ENCODE measurements around the gene RASA1. TPM values are rescaled to one million over a fixed set of nuclear protein-coding genes. Genes with fewer than 3 reads are reported as not detected.
A peak's percentile ranks its signal among the peaks of the same experiment; 100 is the strongest.

The RASA1 gene
- total and polyA plus RNA-seq, 5 donors from 2014 or later: 6.8 to 37.8 (median 8.6) TPM

DNA sequence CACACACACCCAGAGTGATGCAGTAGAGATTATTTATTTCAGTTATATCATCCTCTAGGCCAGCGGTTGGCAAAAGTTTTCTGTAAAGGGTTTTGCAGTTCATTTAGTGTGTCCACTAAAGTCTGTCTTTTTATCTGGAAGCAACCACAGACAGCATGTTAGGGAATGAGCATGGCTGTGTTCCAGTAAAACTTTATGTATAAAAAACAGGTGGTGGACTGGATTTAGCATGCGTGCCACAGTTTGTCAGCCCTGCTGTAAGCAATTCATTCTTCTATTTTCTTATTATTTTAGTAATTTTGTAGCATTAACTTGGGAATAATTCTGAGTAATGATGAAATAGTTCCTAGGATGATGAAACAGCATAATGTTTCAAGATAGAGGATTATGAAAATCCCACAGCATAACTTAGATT, 93.4 kb downstream of the RASA1 start:
- no peak overlapping the region for H3K4me3 ChIP-seq (ENCODE audit: low read depth, low read length)
- peaks cover 6% of the 10 kb centered on the region for H3K4me1 ChIP-seq (ENCODE audit: control insufficient read depth, insufficient read depth, low read length, poor library complexity, severe bottlenecking)
- no peaks in the 10 kb centered on the region for H3K27me3 ChIP-seq (ENCODE audit: control insufficient read depth, insufficient read depth, low read length)
- H3K27ac ChIP-seq (ENCODE audit: insufficient read depth, low read length, poor library complexity, severe bottlenecking): no peak overlapping the region
- peaks cover 48% of the 10 kb centered on the region for H3K36me3 ChIP-seq (ENCODE audit: control insufficient read depth, insufficient read depth, low read length)
- no peak for DNase-seq
- Mint-ChIP-seq H3K4me3 (no peak overlapping the region), H3K9me3 (peaks cover 0 to 1% (median 0%) of the 10 kb centered on the region in 7 donors), H3K36me3 (peaks cover 21% of the 10 kb centered on the region), H3K27me3 (no peaks in the 10 kb centered on the region), H3K27ac (no peak overlapping the region), H3K4me1 (peaks cover 16 to 38% (median 32%) of the 10 kb centered on the region in 4 donors)
- no peaks in the 10 kb centered on the region for H3K9me3 ChIP-seq (ENCODE audit: control insufficient read depth in 2 of 2, low read length in 2 of 2)
- ATAC-seq (ENCODE audit: low read depth in 2 of 2): no peak

DNA sequence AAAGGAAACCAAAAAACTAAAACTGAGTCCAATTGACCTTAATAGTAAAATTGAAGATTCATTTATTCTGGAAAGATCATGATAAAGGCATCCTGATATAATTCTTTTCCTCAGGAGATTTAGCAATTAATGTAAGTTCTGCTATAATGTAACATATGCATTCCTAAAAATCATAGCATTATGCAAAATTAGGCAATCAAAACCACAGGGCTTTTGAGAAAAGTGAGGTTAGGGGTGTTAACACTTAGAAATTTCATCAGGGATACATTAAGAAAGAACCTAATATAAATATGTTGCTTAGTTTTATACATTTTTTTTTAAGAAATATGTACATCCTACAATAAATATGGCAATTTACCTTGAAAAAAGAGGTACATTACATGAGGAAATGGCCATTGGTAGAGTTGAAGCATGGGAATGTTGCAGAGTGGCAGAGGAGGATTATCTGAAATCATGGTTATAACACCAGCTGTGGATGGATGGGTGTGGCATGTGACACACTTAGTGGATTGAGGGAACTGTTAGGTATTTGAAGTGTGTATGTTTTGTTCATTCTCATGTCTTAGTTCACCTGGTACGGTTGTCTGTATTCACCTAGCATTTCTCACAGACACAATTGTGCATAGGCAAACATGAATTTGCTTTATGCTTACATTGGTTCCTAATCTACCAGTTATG, 94.0 kb downstream of the RASA1 start:
- H3K9me3 ChIP-seq (ENCODE audit: control insufficient read depth in 2 of 2, low read length in 2 of 2): no peaks in the 10 kb centered on the region
- peak overlapping the region in 1 of 3 donors; percentile 21 for H3K27ac Mint-ChIP-seq
- peaks cover 0 to 1% (median 0%) of the 10 kb centered on the region in 7 donors for H3K9me3 Mint-ChIP-seq
- peaks cover 7% of the 10 kb centered on the region for H3K4me1 ChIP-seq (ENCODE audit: control insufficient read depth, insufficient read depth, low read length, poor library complexity, severe bottlenecking)
- peaks cover 22 to 41% (median 36%) of the 10 kb centered on the region in 4 donors for H3K4me1 Mint-ChIP-seq
- H3K4me3 Mint-ChIP-seq: no peak overlapping the region
- peaks cover 24% of the 10 kb centered on the region for H3K36me3 Mint-ChIP-seq
- H3K27me3 Mint-ChIP-seq: no peaks in the 10 kb centered on the region
- DNase-seq (no peak), ATAC-seq (ENCODE audit: low read depth in 2 of 2) (peak in 1 of 2 donors; percentile 52)
- H3K27ac ChIP-seq (ENCODE audit: insufficient read depth, low read length, poor library complexity, severe bottlenecking): no peak overlapping the region
- H3K27me3 ChIP-seq (ENCODE audit: control insufficient read depth, insufficient read depth, low read length): no peaks in the 10 kb centered on the region
- peaks cover 43% of the 10 kb centered on the region for H3K36me3 ChIP-seq (ENCODE audit: control insufficient read depth, insufficient read depth, low read length)
- no peak overlapping the region for H3K4me3 ChIP-seq (ENCODE audit: low read depth, low read length)

DNA sequence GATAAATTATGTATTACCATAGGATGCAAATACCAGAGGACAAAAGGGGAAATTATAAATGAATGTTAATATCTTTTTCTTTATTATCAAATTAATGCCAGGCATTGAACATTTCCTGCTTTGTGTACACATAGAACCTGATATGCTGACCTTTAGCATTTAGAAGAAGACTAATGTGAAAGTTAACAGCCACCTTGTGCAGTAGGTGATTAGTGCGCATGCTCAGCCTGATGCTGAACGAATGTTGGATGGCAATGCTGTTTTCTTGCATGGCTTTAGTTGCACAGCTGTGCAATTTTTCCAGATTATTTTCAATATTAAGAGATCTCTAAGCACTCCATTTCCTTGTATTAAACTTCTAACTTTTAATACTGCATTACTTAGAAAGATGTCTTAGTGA, 99.6 kb downstream of the RASA1 start:
- Histone ChIP-seq H3K27me3 (ENCODE audit: control insufficient read depth, insufficient read depth, low read length) (no peaks in the 10 kb centered on the region), H3K4me3 (ENCODE audit: low read depth, low read length) (no peak overlapping the region), H3K9me3 (ENCODE audit: control insufficient read depth in 2 of 2, low read length in 2 of 2) (no peaks in the 10 kb centered on the region), H3K4me1 (ENCODE audit: control insufficient read depth, insufficient read depth, low read length, poor library complexity, severe bottlenecking) (peaks cover 8% of the 10 kb centered on the region), H3K36me3 (ENCODE audit: control insufficient read depth, insufficient read depth, low read length) (peaks cover 56% of the 10 kb centered on the region), H3K27ac (ENCODE audit: insufficient read depth, low read length, poor library complexity, severe bottlenecking) (no peak overlapping the region)
- H3K36me3 Mint-ChIP-seq: peaks cover 15% of the 10 kb centered on the region
- no peaks in the 10 kb centered on the region for H3K27me3 Mint-ChIP-seq
- H3K9me3 Mint-ChIP-seq: peaks cover 0 to 1% (median 0%) of the 10 kb centered on the region in 7 donors
- H3K4me1 Mint-ChIP-seq: peaks cover 24 to 28% (median 27%) of the 10 kb centered on the region in 4 donors
- H3K4me3 Mint-ChIP-seq: no peak overlapping the region
- ATAC-seq (ENCODE audit: low read depth in 2 of 2) (no peak), DNase-seq (no peak)
- no peak overlapping the region for H3K27ac Mint-ChIP-seq

DNA sequence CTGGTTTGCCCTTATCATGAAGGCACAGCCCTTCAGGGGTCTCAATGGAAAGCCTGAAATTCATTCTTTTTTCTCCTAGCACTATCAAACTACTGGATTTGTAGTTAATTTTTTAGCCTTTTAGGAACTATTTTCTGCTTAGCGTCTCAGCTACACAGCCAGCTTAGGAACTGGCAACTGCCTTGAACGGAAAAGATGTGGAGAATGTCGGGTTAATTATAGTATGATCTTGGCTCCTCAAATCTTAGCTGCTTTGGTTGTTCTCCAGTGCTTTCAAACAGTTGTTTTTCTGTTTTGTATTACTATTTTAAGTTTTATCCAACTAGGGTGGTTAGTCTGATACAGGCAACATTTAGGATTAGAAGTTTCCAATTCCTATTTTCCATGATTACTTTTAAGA, 100.9 kb downstream of the RASA1 start:
- Histone ChIP-seq H3K9me3 (ENCODE audit: control insufficient read depth in 2 of 2, low read length in 2 of 2) (no peaks in the 10 kb centered on the region), H3K4me1 (ENCODE audit: control insufficient read depth, insufficient read depth, low read length, poor library complexity, severe bottlenecking) (peaks cover 8% of the 10 kb centered on the region), H3K4me3 (ENCODE audit: low read depth, low read length) (no peak overlapping the region), H3K27me3 (ENCODE audit: control insufficient read depth, insufficient read depth, low read length) (no peaks in the 10 kb centered on the region), H3K27ac (ENCODE audit: insufficient read depth, low read length, poor library complexity, severe bottlenecking) (no peak overlapping the region), H3K36me3 (ENCODE audit: control insufficient read depth, insufficient read depth, low read length) (peaks cover 55% of the 10 kb centered on the region)
- no peak for ATAC-seq (ENCODE audit: low read depth in 2 of 2)
- peaks cover 22% of the 10 kb centered on the region for H3K36me3 Mint-ChIP-seq
- peaks cover 0 to 2% (median 0%) of the 10 kb centered on the region in 7 donors for H3K9me3 Mint-ChIP-seq
- H3K27ac Mint-ChIP-seq: peak overlapping the region in 2 of 3 donors; percentile 25 to 60
- no peak for DNase-seq
- H3K27me3 Mint-ChIP-seq: no peaks in the 10 kb centered on the region
- H3K4me3 Mint-ChIP-seq: no peak overlapping the region
- peaks cover 24 to 28% (median 25%) of the 10 kb centered on the region in 4 donors for H3K4me1 Mint-ChIP-seq

DNA sequence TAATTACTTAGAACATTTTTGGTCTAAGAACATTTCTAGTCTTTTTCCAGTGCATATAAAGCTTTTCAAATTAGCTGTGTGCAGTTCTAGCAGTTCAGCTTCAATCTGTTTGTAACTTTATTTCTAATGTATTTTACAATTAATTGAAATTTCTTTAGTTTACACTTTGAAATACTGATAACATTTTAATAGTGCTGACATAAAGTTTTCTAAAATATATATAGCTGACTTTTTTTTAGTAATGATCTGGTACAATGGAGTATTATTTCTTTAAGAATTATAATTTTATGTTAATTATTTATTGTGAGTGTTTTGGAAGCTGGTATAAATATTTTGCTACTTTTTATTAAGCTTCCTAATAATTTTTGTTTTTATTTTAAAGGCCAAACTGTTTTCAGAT, 101.7 kb downstream of the RASA1 start:
- peaks cover 49% of the 10 kb centered on the region for H3K36me3 ChIP-seq (ENCODE audit: control insufficient read depth, insufficient read depth, low read length)
- H3K27ac ChIP-seq (ENCODE audit: insufficient read depth, low read length, poor library complexity, severe bottlenecking): no peak overlapping the region
- no peaks in the 10 kb centered on the region for H3K27me3 ChIP-seq (ENCODE audit: control insufficient read depth, insufficient read depth, low read length)
- peaks cover 22 to 31% (median 26%) of the 10 kb centered on the region in 4 donors for H3K4me1 Mint-ChIP-seq
- no peak overlapping the region for H3K4me3 ChIP-seq (ENCODE audit: low read depth, low read length)
- H3K9me3 ChIP-seq (ENCODE audit: control insufficient read depth in 2 of 2, low read length in 2 of 2): no peaks in the 10 kb centered on the region
- ATAC-seq (ENCODE audit: low read depth in 2 of 2): no peak
- peaks cover 0 to 2% (median 0%) of the 10 kb centered on the region in 7 donors for H3K9me3 Mint-ChIP-seq
- H3K4me3 Mint-ChIP-seq: no peak overlapping the region
- no peaks in the 10 kb centered on the region for H3K27me3 Mint-ChIP-seq
- H3K4me1 ChIP-seq (ENCODE audit: control insufficient read depth, insufficient read depth, low read length, poor library complexity, severe bottlenecking): peaks cover 8% of the 10 kb centered on the region
- H3K36me3 Mint-ChIP-seq: peaks cover 22% of the 10 kb centered on the region
- no peak overlapping the region for H3K27ac Mint-ChIP-seq
- no peak for DNase-seq

DNA sequence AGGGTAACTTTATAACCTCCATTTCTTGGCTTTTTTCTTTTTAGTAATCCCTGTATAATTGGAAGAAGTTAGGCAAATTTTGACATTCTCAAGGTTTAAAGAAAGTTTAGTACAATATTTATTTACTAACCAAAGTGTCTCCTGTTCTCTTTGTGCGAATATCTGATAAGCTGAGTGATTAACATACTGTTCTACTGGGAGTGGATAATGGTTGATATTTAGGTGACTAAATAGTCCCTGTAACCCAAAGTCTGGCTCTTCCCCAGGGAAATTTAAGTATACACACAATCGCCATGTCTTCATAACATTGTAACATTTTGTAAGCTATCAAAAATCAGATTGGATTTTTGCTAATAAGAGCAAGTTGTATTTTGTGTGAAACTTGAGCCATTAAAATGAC, 105.0 kb downstream of the RASA1 start:
- no peak overlapping the region for H3K4me3 Mint-ChIP-seq
- peaks cover 26% of the 10 kb centered on the region for H3K36me3 Mint-ChIP-seq
- Histone ChIP-seq H3K36me3 (ENCODE audit: control insufficient read depth, insufficient read depth, low read length) (peaks cover 59% of the 10 kb centered on the region), H3K9me3 (ENCODE audit: control insufficient read depth in 2 of 2, low read length in 2 of 2) (no peaks in the 10 kb centered on the region), H3K27me3 (ENCODE audit: control insufficient read depth, insufficient read depth, low read length) (no peaks in the 10 kb centered on the region), H3K27ac (ENCODE audit: insufficient read depth, low read length, poor library complexity, severe bottlenecking) (no peak overlapping the region), H3K4me1 (ENCODE audit: control insufficient read depth, insufficient read depth, low read length, poor library complexity, severe bottlenecking) (no peaks in the 10 kb centered on the region), H3K4me3 (ENCODE audit: low read depth, low read length) (no peak overlapping the region)
- H3K27ac Mint-ChIP-seq: no peak overlapping the region
- no peak for ATAC-seq (ENCODE audit: low read depth in 2 of 2)
- peaks cover 9 to 23% (median 19%) of the 10 kb centered on the region in 4 donors for H3K4me1 Mint-ChIP-seq
- H3K27me3 Mint-ChIP-seq: no peaks in the 10 kb centered on the region
- H3K9me3 Mint-ChIP-seq: peaks cover 0 to 1% (median 0%) of the 10 kb centered on the region in 7 donors
- no peak for DNase-seq

DNA sequence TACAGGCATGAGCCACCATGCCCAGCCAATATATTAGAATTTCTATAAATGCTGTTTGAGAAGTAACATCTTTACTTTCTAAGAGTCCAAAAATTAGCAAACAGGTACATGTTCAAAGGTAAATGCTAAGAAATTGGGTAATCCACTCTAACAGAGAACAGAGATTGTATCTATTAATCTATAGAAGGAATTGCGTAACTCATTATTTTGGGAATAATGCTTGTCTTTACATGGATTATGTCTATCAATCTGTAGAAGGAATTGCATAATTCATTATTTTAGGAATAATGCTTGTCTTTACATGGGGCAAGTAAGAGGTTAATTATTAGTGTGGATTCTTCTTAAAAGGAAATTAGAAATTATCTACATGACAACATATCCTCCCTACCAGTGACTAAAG, 114.5 kb downstream of the RASA1 start:
- H3K27me3 ChIP-seq (ENCODE audit: control insufficient read depth, insufficient read depth, low read length): no peaks in the 10 kb centered on the region
- no peak for DNase-seq
- ATAC-seq (ENCODE audit: low read depth in 2 of 2): no peak
- H3K4me3 Mint-ChIP-seq: no peak overlapping the region
- no peak overlapping the region for H3K27ac ChIP-seq (ENCODE audit: insufficient read depth, low read length, poor library complexity, severe bottlenecking)
- peak overlapping the region in 1 of 3 donors; percentile 59 for H3K27ac Mint-ChIP-seq
- H3K9me3 Mint-ChIP-seq: no peaks in the 10 kb centered on the region
- peaks cover 4 to 32% (median 25%) of the 10 kb centered on the region in 4 donors for H3K4me1 Mint-ChIP-seq
- H3K4me3 ChIP-seq (ENCODE audit: low read depth, low read length): no peak overlapping the region
- H3K4me1 ChIP-seq (ENCODE audit: control insufficient read depth, insufficient read depth, low read length, poor library complexity, severe bottlenecking): no peaks in the 10 kb centered on the region
- peaks cover 92% of the 10 kb centered on the region for H3K36me3 ChIP-seq (ENCODE audit: control insufficient read depth, insufficient read depth, low read length)
- no peaks in the 10 kb centered on the region for H3K9me3 ChIP-seq (ENCODE audit: control insufficient read depth in 2 of 2, low read length in 2 of 2)
- H3K36me3 Mint-ChIP-seq: peaks cover 18% of the 10 kb centered on the region
- H3K27me3 Mint-ChIP-seq: no peaks in the 10 kb centered on the region

DNA sequence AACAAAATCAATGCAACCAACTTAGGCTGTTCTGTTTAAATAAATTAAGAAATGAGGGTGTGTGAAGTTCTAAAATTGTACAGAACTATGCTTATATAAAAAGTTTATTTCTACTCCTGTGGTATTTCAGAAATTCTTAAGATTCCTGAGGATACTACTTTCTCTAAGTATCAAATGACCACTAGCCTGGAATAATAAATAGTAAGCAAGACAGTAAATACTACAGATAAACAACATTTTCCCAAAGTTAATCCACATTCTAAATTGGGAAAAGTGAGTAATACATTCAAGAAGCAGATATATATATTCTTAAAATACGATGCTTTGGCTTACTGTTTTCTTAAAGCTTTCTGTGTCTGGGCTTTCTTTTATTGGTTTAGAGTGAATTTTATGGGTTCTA, 115.5 kb downstream of the RASA1 start:
- H3K9me3 ChIP-seq (ENCODE audit: control insufficient read depth in 2 of 2, low read length in 2 of 2): no peaks in the 10 kb centered on the region
- H3K27me3 ChIP-seq (ENCODE audit: control insufficient read depth, insufficient read depth, low read length): no peaks in the 10 kb centered on the region
- no peaks in the 10 kb centered on the region for H3K4me1 ChIP-seq (ENCODE audit: control insufficient read depth, insufficient read depth, low read length, poor library complexity, severe bottlenecking)
- DNase-seq: no peak
- H3K36me3 ChIP-seq (ENCODE audit: control insufficient read depth, insufficient read depth, low read length): peaks cover 92% of the 10 kb centered on the region
- no peak for ATAC-seq (ENCODE audit: low read depth in 2 of 2)
- H3K27ac ChIP-seq (ENCODE audit: insufficient read depth, low read length, poor library complexity, severe bottlenecking): no peak overlapping the region
- Mint-ChIP-seq H3K4me1 (peaks cover 4 to 35% (median 27%) of the 10 kb centered on the region in 4 donors), H3K4me3 (no peak overlapping the region), H3K27ac (no peak overlapping the region), H3K9me3 (no peaks in the 10 kb centered on the region), H3K36me3 (peaks cover 20% of the 10 kb centered on the region), H3K27me3 (no peaks in the 10 kb centered on the region)
- H3K4me3 ChIP-seq (ENCODE audit: low read depth, low read length): no peak overlapping the region

Data from CD4-positive, CD25-positive, alpha-beta regulatory T cell (primary cell).